ENCODE results near the gene TRHDE. TPM values are rescaled to one million over a fixed set of nuclear protein-coding genes. Genes with fewer than 3 reads are reported as not detected.
"Not testable (repeated sequence)": the region's sequence is repeated elsewhere in the genome, so short reads cannot be mapped to it uniquely, and the experiment has no call there.

The TRHDE gene
- total RNA-seq, 1 experiment from 2014 or later = 13.4 TPM

- Histone ChIP-seq H3K27me3 (replicated peaks) (no peaks in the 10 kb centered on the region), H3K4me1 (replicated peaks) (no peaks in the 10 kb centered on the region), H3K9me3 (replicated peaks) (no peaks in the 10 kb centered on the region), H3K4me3 (no peak overlapping the region), H3K27ac (no peak overlapping the region), H3K36me3 (no peaks in the 10 kb centered on the region)
- DNase-seq (ENCODE audit: low read depth in 1 of 2, low spot score in 2 of 2) = no peak
Measured at GRCh38 chr12:72694193-72694592, 422.0 kb downstream of the TRHDE start.

DNA sequence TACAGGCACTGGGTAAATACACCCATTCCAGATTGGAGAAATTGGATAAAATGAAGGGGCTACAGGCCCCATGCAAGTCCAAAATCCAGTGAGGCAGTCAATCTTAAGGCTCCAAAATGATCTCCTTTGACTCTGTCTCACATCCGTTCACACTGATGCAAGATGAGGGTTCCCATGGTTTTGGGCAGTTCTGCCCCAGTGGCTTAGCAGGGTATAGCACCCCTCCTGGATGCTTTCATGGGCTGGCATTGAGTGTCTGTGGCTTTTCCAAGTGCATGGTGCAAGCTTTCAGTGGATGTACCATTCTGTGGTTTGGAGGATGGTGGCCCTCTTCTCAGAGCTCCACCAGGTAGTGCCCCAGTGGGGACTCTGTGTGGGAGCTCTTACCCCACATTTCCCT, 427.2 kb downstream of the TRHDE start:
- no peak for DNase-seq (ENCODE audit: low read depth in 1 of 2, low spot score in 2 of 2)
- Histone ChIP-seq H3K4me1 (replicated peaks) (no peaks in the 10 kb centered on the region), H3K4me3 (no peak overlapping the region), H3K36me3 (no peaks in the 10 kb centered on the region), H3K27ac (no peak overlapping the region), H3K9me3 (replicated peaks) (no peaks in the 10 kb centered on the region), H3K27me3 (replicated peaks) (no peaks in the 10 kb centered on the region)

GRCh38 chr12:72712025-72712424, 439.9 kb downstream of the TRHDE start:
- H3K4me3 ChIP-seq; H3K4me1 ChIP-seq (replicated peaks); H3K36me3 ChIP-seq; H3K9me3 ChIP-seq (replicated peaks); DNase-seq (ENCODE audit: low read depth in 1 of 2, low spot score in 2 of 2); H3K27me3 ChIP-seq (replicated peaks); H3K27ac ChIP-seq: not testable (repeated sequence)

- DNase-seq (ENCODE audit: low read depth in 1 of 2, low spot score in 2 of 2) = no peak
- no peaks in the 10 kb centered on the region for H3K36me3 ChIP-seq
- H3K4me3 ChIP-seq = no peak overlapping the region
- H3K4me1 ChIP-seq (replicated peaks) = no peaks in the 10 kb centered on the region
- no peaks in the 10 kb centered on the region for H3K27me3 ChIP-seq (replicated peaks)
- no peaks in the 10 kb centered on the region for H3K9me3 ChIP-seq (replicated peaks)
- no peak overlapping the region for H3K27ac ChIP-seq
Measured at GRCh38 chr12:72716221-72716620, 444.1 kb downstream of the TRHDE start.

DNA sequence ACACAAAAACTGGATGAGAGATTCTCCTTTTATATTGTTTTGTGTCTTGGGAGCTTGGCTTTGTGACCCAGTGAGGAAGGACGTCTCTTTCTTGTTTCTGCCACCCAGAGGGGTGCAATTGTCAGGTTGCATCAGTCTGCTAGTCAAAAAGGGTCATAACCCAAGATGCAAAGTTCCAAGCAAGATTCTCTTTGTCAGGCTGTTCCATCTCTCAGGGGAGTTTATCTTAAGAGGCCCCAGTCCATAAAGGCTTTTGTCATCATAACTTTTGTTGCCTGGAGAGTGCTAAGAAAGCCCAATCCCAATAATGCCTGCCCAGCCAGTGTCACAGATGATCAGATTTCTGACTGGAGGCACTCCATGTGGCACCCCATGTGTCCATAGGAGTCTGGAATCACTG, 444.9 kb downstream of the TRHDE start:
- DNase-seq (ENCODE audit: low read depth in 1 of 2, low spot score in 2 of 2) = no peak
- H3K36me3 ChIP-seq = no peaks in the 10 kb centered on the region
- H3K9me3 ChIP-seq (replicated peaks) = no peaks in the 10 kb centered on the region
- H3K4me1 ChIP-seq (replicated peaks) = no peaks in the 10 kb centered on the region
- H3K4me3 ChIP-seq = no peak overlapping the region
- no peaks in the 10 kb centered on the region for H3K27me3 ChIP-seq (replicated peaks)
- no peak overlapping the region for H3K27ac ChIP-seq

Data from SJSA1 (cell line).